Measurements from ENCODE around the gene GPR22.

The GPR22 gene

DNA sequence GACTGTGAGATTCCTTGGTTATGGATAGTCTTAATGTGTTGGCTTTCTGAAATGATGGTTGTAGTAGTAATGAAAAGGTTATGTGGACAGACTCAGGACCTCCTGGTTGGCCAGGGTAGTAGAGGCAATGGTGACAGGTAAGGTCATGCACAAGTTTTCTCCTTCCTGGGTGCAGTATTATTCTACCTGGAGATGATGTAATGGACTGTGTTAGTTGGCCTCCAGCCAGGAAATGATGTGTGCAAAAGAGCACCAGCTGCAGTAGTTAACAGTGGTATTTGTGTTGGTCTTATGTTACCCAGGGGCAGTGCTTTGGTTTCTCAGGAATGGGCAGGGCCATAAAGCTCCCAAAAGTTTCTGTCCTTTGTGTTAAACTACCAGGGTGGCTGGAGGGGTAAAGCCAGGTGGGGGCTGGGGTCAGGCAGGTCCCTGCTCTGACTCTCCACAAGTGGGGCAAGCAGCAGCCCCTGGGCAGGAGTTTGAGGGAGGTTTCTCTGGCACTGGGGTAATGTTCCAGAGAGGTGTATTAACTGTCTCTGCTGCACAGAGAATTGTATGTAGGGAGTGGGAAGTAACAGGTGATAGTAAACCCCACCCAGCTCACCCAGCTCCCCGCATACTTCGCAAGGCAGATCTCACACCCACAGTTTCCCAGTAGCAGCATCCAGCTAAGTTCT, 36.3 kb downstream of the GPR22 start:
- no peak for ATAC-seq
- TF ChIP-seq ESRRG (CRISPR knock-in tag; IDR thresholded peaks at IDR 0.05) (no peak), ZNF565 (CRISPR knock-in tag; conservative IDR thresholded peaks at IDR 0.05; ENCODE audit: low read depth) (no peak)
- TF ChIP-seq, protein P1, sequence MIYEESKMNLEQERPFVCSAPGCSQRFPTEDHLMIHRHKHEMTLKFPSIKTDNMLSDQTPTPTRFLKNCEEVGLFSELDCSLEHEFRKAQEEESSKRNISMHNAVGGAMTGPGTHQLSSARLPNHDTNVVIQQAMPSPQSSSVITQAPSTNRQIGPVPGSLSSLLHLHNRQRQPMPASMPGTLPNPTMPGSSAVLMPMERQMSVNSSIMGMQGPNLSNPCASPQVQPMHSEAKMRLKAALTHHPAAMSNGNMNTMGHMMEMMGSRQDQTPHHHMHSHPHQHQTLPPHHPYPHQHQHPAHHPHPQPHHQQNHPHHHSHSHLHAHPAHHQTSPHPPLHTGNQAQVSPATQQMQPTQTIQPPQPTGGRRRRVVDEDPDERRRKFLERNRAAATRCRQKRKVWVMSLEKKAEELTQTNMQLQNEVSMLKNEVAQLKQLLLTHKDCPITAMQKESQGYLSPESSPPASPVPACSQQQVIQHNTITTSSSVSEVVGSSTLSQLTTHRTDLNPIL (CRISPR knock-in tag; IDR thresholded peaks at IDR 0.05; ENCODE audit: low read depth) = no peak
- TF ChIP-seq, protein P2, sequence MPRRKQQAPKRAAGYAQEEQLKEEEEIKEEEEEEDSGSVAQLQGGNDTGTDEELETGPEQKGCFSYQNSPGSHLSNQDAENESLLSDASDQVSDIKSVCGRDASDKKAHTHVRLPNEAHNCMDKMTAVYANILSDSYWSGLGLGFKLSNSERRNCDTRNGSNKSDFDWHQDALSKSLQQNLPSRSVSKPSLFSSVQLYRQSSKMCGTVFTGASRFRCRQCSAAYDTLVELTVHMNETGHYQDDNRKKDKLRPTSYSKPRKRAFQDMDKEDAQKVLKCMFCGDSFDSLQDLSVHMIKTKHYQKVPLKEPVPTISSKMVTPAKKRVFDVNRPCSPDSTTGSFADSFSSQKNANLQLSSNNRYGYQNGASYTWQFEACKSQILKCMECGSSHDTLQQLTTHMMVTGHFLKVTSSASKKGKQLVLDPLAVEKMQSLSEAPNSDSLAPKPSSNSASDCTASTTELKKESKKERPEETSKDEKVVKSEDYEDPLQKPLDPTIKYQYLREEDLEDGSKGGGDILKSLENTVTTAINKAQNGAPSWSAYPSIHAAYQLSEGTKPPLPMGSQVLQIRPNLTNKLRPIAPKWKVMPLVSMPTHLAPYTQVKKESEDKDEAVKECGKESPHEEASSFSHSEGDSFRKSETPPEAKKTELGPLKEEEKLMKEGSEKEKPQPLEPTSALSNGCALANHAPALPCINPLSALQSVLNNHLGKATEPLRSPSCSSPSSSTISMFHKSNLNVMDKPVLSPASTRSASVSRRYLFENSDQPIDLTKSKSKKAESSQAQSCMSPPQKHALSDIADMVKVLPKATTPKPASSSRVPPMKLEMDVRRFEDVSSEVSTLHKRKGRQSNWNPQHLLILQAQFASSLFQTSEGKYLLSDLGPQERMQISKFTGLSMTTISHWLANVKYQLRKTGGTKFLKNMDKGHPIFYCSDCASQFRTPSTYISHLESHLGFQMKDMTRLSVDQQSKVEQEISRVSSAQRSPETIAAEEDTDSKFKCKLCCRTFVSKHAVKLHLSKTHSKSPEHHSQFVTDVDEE (CRISPR knock-in tag; IDR thresholded peaks at IDR 0.05) = no peak

DNA sequence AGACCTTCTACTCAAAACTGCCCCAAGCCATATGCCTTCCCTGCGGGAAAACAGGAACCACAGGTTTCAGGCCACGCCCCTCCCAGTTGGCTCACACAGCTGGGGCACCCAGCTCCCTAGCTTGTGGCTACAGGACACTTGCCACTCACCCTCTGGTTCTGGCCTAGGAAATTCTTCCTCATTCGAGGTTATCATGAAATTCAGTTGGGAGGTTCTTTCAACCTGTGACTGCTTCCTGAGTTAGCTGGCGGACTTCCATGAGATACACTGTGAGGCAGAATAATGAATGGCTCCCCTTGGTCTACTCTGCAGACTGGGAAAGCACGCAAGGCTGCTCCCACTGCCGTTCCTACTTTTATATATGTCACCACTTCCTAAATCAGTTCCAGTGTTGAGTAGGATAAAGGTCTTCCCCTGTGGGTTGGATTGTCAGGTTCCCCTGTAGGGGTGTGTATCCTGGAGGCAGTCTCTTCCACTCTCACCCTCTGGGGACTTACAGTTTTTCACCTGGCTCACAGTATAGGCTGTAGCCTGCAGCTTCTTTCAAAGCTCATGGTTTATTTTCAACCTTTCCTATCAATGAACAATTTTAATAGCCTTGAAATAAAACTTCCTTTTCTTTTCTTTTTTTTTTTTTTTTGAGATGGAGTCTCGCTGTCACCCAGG, 37.0 kb downstream of the GPR22 start:
- TF ChIP-seq SNAI2 (CRISPR knock-in tag; IDR thresholded peaks at IDR 0.05) = no peak
- TF ChIP-seq, protein P3, sequence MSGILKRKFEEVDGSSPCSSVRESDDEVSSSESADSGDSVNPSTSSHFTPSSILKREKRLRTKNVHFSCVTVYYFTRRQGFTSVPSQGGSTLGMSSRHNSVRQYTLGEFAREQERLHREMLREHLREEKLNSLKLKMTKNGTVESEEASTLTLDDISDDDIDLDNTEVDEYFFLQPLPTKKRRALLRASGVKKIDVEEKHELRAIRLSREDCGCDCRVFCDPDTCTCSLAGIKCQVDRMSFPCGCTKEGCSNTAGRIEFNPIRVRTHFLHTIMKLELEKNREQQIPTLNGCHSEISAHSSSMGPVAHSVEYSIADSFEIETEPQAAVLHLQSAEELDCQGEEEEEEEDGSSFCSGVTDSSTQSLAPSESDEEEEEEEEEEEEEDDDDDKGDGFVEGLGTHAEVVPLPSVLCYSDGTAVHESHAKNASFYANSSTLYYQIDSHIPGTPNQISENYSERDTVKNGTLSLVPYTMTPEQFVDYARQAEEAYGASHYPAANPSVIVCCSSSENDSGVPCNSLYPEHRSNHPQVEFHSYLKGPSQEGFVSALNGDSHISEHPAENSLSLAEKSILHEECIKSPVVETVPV (CRISPR knock-in tag; IDR thresholded peaks at IDR 0.05) = no peak
- TF ChIP-seq RARB (CRISPR knock-in tag; IDR thresholded peaks at IDR 0.05) = no peak
- TF ChIP-seq ZFP3 (CRISPR knock-in tag; IDR thresholded peaks at IDR 0.05) = no peak
- TF ChIP-seq OSR1 (CRISPR knock-in tag; IDR thresholded peaks at IDR 0.05) = no peak
- TF ChIP-seq ZNF8 (CRISPR knock-in tag; IDR thresholded peaks at IDR 0.05) = no peak
- TF ChIP-seq ZNF565 (CRISPR knock-in tag; conservative IDR thresholded peaks at IDR 0.05; ENCODE audit: low read depth) = no peak
- TF ChIP-seq ESRRG (CRISPR knock-in tag; IDR thresholded peaks at IDR 0.05) = no peak
- TF ChIP-seq, protein P2 (CRISPR knock-in tag; IDR thresholded peaks at IDR 0.05) = no peak
- TF ChIP-seq ARNTL (CRISPR knock-in tag; IDR thresholded peaks at IDR 0.05; ENCODE audit: borderline replicate concordance, low read depth) = no peak
- no peak for TF ChIP-seq TOX (CRISPR knock-in tag; IDR thresholded peaks at IDR 0.05; ENCODE audit: borderline replicate concordance)
- no peak for TF ChIP-seq GLIS3 (CRISPR knock-in tag; IDR thresholded peaks at IDR 0.05)
- ATAC-seq = no peak
